NK-92 (cell line): Measurements from ENCODE around the gene KHK.
A peak's percentile ranks its signal among the peaks of the same experiment; 100 is the strongest.

Experiments used
- DNase-seq: peaks from one replicate; lab custom pipeline; 2025; ENCODE audit not compliant: unreplicated experiment; lab: John Stamatoyannopoulos, UW

KHK gene

GRCh38 chr2:27086724-27087593 lies at the start of gene KHK:
TSS of gene KHK (plus strand) at chr2:27086772. CDS start at chr2:27087260, 488 bp downstream.
- DNase-seq, result no peak

- no peak for DNase-seq
Observed at GRCh38 chr2:27038012-27038411, 48.6 kb upstream of the KHK start.

GRCh38 chr2:27038631-27039339 lies 47.8 kb upstream of the KHK start:
- no peak for DNase-seq

- no peak for DNase-seq
Observed at GRCh38 chr2:27039426-27039825, 47.1 kb upstream of the KHK start.

GRCh38 chr2:27039871-27040270 lies 46.7 kb upstream of the KHK start:
- no peak for DNase-seq

GRCh38 chr2:27040282-27040681 lies 46.3 kb upstream of the KHK start:
- DNase-seq, result no peak

GRCh38 chr2:27041752-27042151 lies 44.8 kb upstream of the KHK start:
- DNase-seq, result no peak

- no peak for DNase-seq
Observed at GRCh38 chr2:27042159-27042661, 44.4 kb upstream of the KHK start.

- DNase-seq, result no peak
Observed at GRCh38 chr2:27042985-27043634, 43.5 kb upstream of the KHK start.

- DNase-seq, result no peak
Observed at GRCh38 chr2:27049422-27050280, 36.9 kb upstream of the KHK start.

- DNase-seq, result peak; percentile 49
Observed at GRCh38 chr2:27050281-27050995, 36.1 kb upstream of the KHK start.

GRCh38 chr2:27050996-27051901 lies 35.3 kb upstream of the KHK start, which contains the start of gene AGBL5:
TSS of gene AGBL5 (plus strand) at chr2:27051668. CDS start at chr2:27052959, 1,291 bp downstream.
- DNase-seq, result peak; percentile 72

- no peak for DNase-seq
Observed at GRCh38 chr2:27051902-27052645, 34.5 kb upstream of the KHK start.

GRCh38 chr2:27053321-27053720 lies 33.3 kb upstream of the KHK start:
- no peak for DNase-seq

GRCh38 chr2:27053776-27054175 lies 32.8 kb upstream of the KHK start:
- no peak for DNase-seq

GRCh38 chr2:27054721-27055120 lies 31.9 kb upstream of the KHK start:
- no peak for DNase-seq

GRCh38 chr2:27057184-27057583 lies 29.4 kb upstream of the KHK start:
- DNase-seq, result no peak

- no peak for DNase-seq
Observed at GRCh38 chr2:27058210-27058609, 28.4 kb upstream of the KHK start.
